Natural killer cell (primary cell): ENCODE data around the gene SPATC1L. TPM values are rescaled to one million over a fixed set of nuclear protein-coding genes. Genes with fewer than 3 reads are reported as not detected.

ENCODE experiments used
- ATAC-seq, 3 donors: fragments of 150-1000 bp in 2 of 3; fragments of 200-7000 bp in 1 of 3; cut with Tn5 transposase; 1 replicate in 1 of 3; 2 replicates in 2 of 3; pipeline ENCODE4 v1.10.0; 2021; ENCODE audit warnings: mild to moderate bottlenecking in 2 of 3, moderate library complexity in 2 of 3
- DNase-seq, 2 donors: peaks; one replicate each; pipeline versions ENCODE4 v3.0.0 to v3.0.0-alpha.2; 2013 to 2021; ENCODE audit warnings: mixed read lengths in 1 of 2
- H3K27ac ChIP-seq: one replicate; pipeline ENCODE4 v1.5.1; 2013; ENCODE audit warnings: mild to moderate bottlenecking, low read length
- H3K27me3 ChIP-seq: one replicate; pipeline ENCODE4 v1.6.1; 2013; ENCODE audit warnings: low read length; ENCODE audit not compliant: control insufficient read depth, insufficient read depth
- H3K36me3 ChIP-seq: one replicate; pipeline ENCODE4 v1.6.1; 2013; ENCODE audit warnings: low read length; ENCODE audit not compliant: control insufficient read depth, insufficient read depth
- H3K4me1 ChIP-seq: one replicate; pipeline ENCODE4 v1.6.1; 2013; ENCODE audit warnings: low read length; ENCODE audit not compliant: control insufficient read depth, insufficient read depth
- H3K4me3 ChIP-seq: one replicate; pipeline ENCODE4 v1.5.1; 2013; ENCODE audit warnings: low read length
- H3K9me3 ChIP-seq: one replicate; pipeline ENCODE4 v1.6.1; 2013; ENCODE audit warnings: low read length; ENCODE audit not compliant: control insufficient read depth, insufficient read depth
- H3K27ac Mint-ChIP-seq, 2 donors: one replicate each; pipeline ENCODE4 v1.8.0; 2022; ENCODE audit warnings: mild to moderate bottlenecking in 2 of 2, mixed read lengths in 2 of 2, moderate library complexity in 1 of 2
- H3K27me3 Mint-ChIP-seq, 2 donors: one replicate each; pipeline ENCODE4 v1.8.0; 2022; ENCODE audit warnings: low read depth in 2 of 2, mixed read lengths in 2 of 2
- H3K36me3 Mint-ChIP-seq: one replicate; pipeline ENCODE4 v1.8.0; 2022; ENCODE audit warnings: mixed read lengths
- H3K4me1 Mint-ChIP-seq, 2 donors: one replicate each; pipeline ENCODE4 v1.8.0; 2022; ENCODE audit warnings: mixed read lengths in 2 of 2
- H3K4me3 Mint-ChIP-seq: one replicate; pipeline ENCODE4 v1.8.0; 2022; ENCODE audit warnings: mild to moderate bottlenecking, moderate library complexity, mixed read lengths
- H3K9me3 Mint-ChIP-seq, 2 donors: one replicate each; pipeline ENCODE4 v1.8.0; 2022; ENCODE audit warnings: mixed read lengths in 2 of 2
- WGBS: methylation state at CpG from one replicate; pipeline ENCODE4 v1.1.7; 2013; ENCODE audit warnings: missing lambda C conversion rate; ENCODE audit not compliant: insufficient coverage; 5-methylcytosine and 5-hydroxymethylcytosine counted together
- intact Hi-C: fragments of 100-400 bp; cut with micrococcal nuclease; formaldehyde crosslinking; loops from one replicate; pipeline ENCODE4 v1.14.2; 2022
- total RNA-seq, 4 donors: library from RNA; stranded (reverse); fragments of 120-200 nt in 1 of 4; gene quantifications; one replicate each; pipeline versions ENCODE4 v1.2.3 to v1.2.4, GENCODE V29; 2013 to 2022
- TF ChIP-seq, protein P1 (sequence below): fragments of 200-600 bp; IDR thresholded peaks from one replicate; pipeline ENCODE4 v1.8.0; 2022; ENCODE audit warnings: antibody characterized with exemption

The SPATC1L gene
- total RNA-seq, 3 donors from 2014 or later (not counting 1 experiment from before 2014, with no cell fraction given): 0.18 to 4.0 (median 2.7) TPM

DNA sequence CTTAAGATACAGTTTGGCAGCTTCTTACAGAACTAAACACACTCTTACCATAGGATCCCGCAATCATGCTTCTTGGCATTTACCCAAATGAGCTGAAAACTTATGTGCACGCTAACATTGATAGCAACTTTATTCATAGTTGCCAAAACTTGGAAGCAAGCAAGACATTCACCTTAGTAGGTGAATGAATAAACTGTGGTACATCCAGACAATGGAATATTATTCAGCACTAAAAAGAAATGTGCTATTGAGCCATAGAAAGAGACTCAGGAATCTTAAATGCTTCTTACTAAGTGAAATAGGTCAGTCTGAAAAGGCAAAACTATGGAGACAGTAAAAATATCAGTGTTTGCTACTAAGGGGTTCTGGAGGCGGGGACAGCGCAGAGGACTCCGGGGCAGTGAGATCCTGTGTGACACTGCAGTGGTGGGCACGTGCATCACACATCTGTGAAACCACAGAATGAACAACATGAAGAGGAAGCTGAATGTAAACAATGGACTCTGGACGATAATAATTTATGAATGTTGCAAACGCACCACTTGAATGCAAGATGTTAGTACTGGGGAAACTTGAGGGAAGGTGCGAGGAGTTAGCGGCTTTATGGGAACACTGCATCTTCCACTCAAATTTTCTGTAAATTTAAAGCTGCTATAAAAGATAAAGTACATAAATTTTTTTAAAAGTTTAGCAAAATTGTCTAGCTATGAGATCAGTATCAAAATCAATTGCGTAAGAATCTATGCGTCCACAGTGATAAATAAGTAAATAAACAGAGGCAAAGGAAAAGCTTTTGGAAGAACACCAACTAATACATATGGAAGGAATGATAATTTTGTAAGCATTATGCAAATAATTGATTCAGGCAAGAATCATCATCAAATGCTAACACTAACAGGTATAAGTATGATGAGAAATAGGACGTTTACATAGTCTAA lies 15.4 kb upstream of the SPATC1L start:
- Mint-ChIP-seq H3K4me3 (no peak overlapping the region), H3K4me1 (peaks cover 7 to 13% of the 10 kb centered on the region in 2 donors), H3K27me3 (no peaks in the 10 kb centered on the region), H3K9me3 (no peaks in the 10 kb centered on the region), H3K27ac (peak overlapping the region; percentile 45 to 50), H3K36me3 (peaks cover 23% of the 10 kb centered on the region)
- WGBS: 82% methylated on average over 10 of the region's 13 CpGs
- Histone ChIP-seq H3K4me3 (no peak overlapping the region), H3K27me3 (no peaks in the 10 kb centered on the region), H3K9me3 (no peaks in the 10 kb centered on the region), H3K36me3 (peaks cover 15% of the 10 kb centered on the region), H3K4me1 (no peaks in the 10 kb centered on the region), H3K27ac (no peak overlapping the region)
- intact Hi-C loops: no loop called here
- ATAC-seq (peak in 2 of 3 donors; percentile 40 to 63), DNase-seq (no peak)
- TF ChIP-seq, protein P1, sequence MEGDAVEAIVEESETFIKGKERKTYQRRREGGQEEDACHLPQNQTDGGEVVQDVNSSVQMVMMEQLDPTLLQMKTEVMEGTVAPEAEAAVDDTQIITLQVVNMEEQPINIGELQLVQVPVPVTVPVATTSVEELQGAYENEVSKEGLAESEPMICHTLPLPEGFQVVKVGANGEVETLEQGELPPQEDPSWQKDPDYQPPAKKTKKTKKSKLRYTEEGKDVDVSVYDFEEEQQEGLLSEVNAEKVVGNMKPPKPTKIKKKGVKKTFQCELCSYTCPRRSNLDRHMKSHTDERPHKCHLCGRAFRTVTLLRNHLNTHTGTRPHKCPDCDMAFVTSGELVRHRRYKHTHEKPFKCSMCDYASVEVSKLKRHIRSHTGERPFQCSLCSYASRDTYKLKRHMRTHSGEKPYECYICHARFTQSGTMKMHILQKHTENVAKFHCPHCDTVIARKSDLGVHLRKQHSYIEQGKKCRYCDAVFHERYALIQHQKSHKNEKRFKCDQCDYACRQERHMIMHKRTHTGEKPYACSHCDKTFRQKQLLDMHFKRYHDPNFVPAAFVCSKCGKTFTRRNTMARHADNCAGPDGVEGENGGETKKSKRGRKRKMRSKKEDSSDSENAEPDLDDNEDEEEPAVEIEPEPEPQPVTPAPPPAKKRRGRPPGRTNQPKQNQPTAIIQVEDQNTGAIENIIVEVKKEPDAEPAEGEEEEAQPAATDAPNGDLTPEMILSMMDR: no peak

- peaks cover 23% of the 10 kb centered on the region for H3K36me3 Mint-ChIP-seq
- peaks cover 7 to 13% of the 10 kb centered on the region in 2 donors for H3K4me1 Mint-ChIP-seq
- H3K4me1 ChIP-seq: no peaks in the 10 kb centered on the region
- TF ChIP-seq, protein P1: no peak
- H3K4me3 ChIP-seq: no peak overlapping the region
- H3K9me3 ChIP-seq: no peaks in the 10 kb centered on the region
- DNase-seq (no peak), ATAC-seq (no peak)
- no peaks in the 10 kb centered on the region for H3K27me3 Mint-ChIP-seq
- H3K36me3 ChIP-seq: peaks cover 27% of the 10 kb centered on the region
- 94% methylated on average over 20 of the region's 20 CpGs for WGBS
- H3K9me3 Mint-ChIP-seq: no peaks in the 10 kb centered on the region
- H3K4me3 Mint-ChIP-seq: no peak overlapping the region
- H3K27ac Mint-ChIP-seq: no peak overlapping the region
- H3K27ac ChIP-seq: no peak overlapping the region
- intact Hi-C loops: no loop called here
- H3K27me3 ChIP-seq: no peaks in the 10 kb centered on the region
Measured at GRCh38 chr21:46196733-46197132, 12.5 kb upstream of the SPATC1L start.

DNA sequence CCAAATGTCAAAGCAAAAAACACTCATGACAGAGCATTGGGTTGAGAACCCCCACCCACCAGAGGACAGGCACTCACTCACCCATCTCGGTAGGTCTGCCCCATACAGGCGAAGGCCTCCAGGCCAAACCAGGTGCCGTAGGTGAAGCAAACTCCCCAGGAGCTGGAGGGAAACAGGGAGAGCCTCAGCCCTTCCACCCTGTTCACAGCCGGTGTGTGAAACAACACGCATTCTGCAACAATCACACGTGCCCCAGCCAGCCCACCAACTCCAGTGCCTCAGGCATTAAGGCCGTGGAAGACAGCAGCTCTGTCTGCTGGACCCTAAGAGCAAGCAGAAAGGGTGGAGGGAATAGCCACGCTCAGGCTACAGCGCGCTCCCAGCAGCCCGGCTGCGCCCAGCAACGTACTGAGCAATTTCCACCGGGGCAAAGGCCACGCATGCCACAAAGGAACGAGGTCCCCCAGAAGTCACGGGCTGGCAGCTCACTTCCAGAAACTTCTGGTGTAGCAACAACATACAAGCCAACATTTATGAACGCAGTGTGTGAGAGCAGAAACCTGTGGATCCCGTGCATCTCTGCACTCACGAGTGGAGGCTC lies 11.4 kb upstream of the SPATC1L start:
- no peaks in the 10 kb centered on the region for H3K9me3 ChIP-seq
- Mint-ChIP-seq H3K36me3 (peaks cover 23% of the 10 kb centered on the region), H3K27ac (no peak overlapping the region), H3K27me3 (no peaks in the 10 kb centered on the region), H3K4me3 (no peak overlapping the region), H3K4me1 (peaks cover 7 to 13% of the 10 kb centered on the region in 2 donors), H3K9me3 (no peaks in the 10 kb centered on the region)
- no peaks in the 10 kb centered on the region for H3K27me3 ChIP-seq
- no peak for ATAC-seq
- no peak overlapping the region for H3K27ac ChIP-seq
- intact Hi-C loops: no loop called here
- TF ChIP-seq, protein P1: no peak
- H3K4me1 ChIP-seq: no peaks in the 10 kb centered on the region
- no peak overlapping the region for H3K4me3 ChIP-seq
- H3K36me3 ChIP-seq: peaks cover 27% of the 10 kb centered on the region
- no peak for DNase-seq
- 94% methylated on average over 20 of the region's 20 CpGs for WGBS
